ENCODE data around the gene BYSL. TPM values are rescaled to one million over a fixed set of nuclear protein-coding genes. Genes with fewer than 3 reads are reported as not detected.

Gene BYSL
- total and polyA plus RNA-seq, 9 of the 15 experiments (the other 6 are each of a cell fraction or from before 2014, with no cell fraction given) = 22.2 to 92.3 (median 53.4) TPM

- TF ChIP-seq CCNT2 (IDR thresholded peaks at IDR 0.05; ENCODE audit: borderline replicate concordance, extremely low read depth, insufficient read length, low read depth, low read length) = no peak
Measured at GRCh38 chr6:41939848-41940758, 18.8 kb downstream of the BYSL start (continued).

- POLR2A ChIA-PET = interaction anchor here (0.6 to 13.7 kb wide), 8 partner anchors 9 to 481 kb away, joined by 3 to 166 read pairs (median 4); partner anchors contain the start of genes BYSL and MED20
- TF ChIP-seq HMGN3 (IDR thresholded peaks at IDR 0.05; ENCODE audit: borderline replicate concordance, extremely low read depth, insufficient read length, low read depth, low read length) (peak; percentile 13), SRSF1 (IDR thresholded peaks at IDR 0.05; ENCODE audit: low read depth, low read length) (no peak), ZFX (CRISPR knock-in tag; IDR thresholded peaks at IDR 0.05) (peak; percentile 53; the same call in 1 of the 2 replicates), IRF1 (CRISPR knock-in tag; IDR thresholded peaks at IDR 0.05; ENCODE audit: borderline replicate concordance) (no peak), RB1 (IDR thresholded peaks at IDR 0.05; ENCODE audit: low read depth) (peak; percentile 74; the same call in 1 of the 2 replicates), BRF1 (IDR thresholded peaks at IDR 0.05; ENCODE audit: borderline replicate concordance, extremely low read depth, insufficient read length) (no peak), AFF1 (IDR thresholded peaks at IDR 0.05; ENCODE audit: low read depth in 1 of 2, partially characterized antibody in 2 of 2) (peak in 1 of 2 experiments; percentile 29), JUNB (CRISPR knock-in tag; conservative IDR thresholded peaks at IDR 0.05) (no peak), PURB (CRISPR knock-in tag; IDR thresholded peaks at IDR 0.05; ENCODE audit: low read depth) (no peak), WHSC1 (IDR thresholded peaks at IDR 0.05; ENCODE audit: low read length) (no peak)
- TF ChIP-seq, protein P1, sequence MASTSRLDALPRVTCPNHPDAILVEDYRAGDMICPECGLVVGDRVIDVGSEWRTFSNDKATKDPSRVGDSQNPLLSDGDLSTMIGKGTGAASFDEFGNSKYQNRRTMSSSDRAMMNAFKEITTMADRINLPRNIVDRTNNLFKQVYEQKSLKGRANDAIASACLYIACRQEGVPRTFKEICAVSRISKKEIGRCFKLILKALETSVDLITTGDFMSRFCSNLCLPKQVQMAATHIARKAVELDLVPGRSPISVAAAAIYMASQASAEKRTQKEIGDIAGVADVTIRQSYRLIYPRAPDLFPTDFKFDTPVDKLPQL (IDR thresholded peaks at IDR 0.05; ENCODE audit: extremely low read depth, insufficient read length) = no peak
Measured at GRCh38 chr6:41940759-41941279, 19.5 kb downstream of the BYSL start.

More at GRCh38 chr6:41940759-41941279, 19.5 kb downstream of the BYSL start:
- in situ Hi-C loops (cut with MboI) (no loop called here), intact Hi-C loops (cut with micrococcal nuclease) (no loop called here)
- peak overlapping the region; percentile 81 for H3K4me3 ChIP-seq
- H4K20me1 ChIP-seq (replicated peaks; ENCODE audit: control insufficient read depth, insufficient read depth, low read length) = peaks cover 5% of the 10 kb centered on the region
- H3K27ac ChIP-seq (ENCODE audit: extremely low read depth, low read depth, low read length) = peak overlapping the region; percentile 72
- no peaks in the 10 kb centered on the region for H3K9me3 ChIP-seq (replicated peaks; ENCODE audit: control insufficient read depth, insufficient read depth, low read depth, low read length)
- H3K9me1 ChIP-seq (ENCODE audit: control insufficient read depth, insufficient read depth, low read length) = no peaks in the 10 kb centered on the region
- H3K79me2 ChIP-seq (ENCODE audit: control insufficient read depth, insufficient read depth, low read length) = peaks cover 66% of the 10 kb centered on the region
- H3K4me2 ChIP-seq (ENCODE audit: insufficient read depth, low read length) = peak overlapping the region; percentile 90
- H3K36me3 ChIP-seq (ENCODE audit: control insufficient read depth, insufficient read depth, low read length) = peaks cover 43% of the 10 kb centered on the region
- 1% methylated on average over 32 of the region's 38 CpGs for WGBS (ENCODE audit: insufficient coverage, low coverage, missing lambda C conversion rate)
- no peaks in the 10 kb centered on the region for H3K27me3 ChIP-seq (ENCODE audit: control insufficient read depth in 2 of 2, insufficient read depth in 2 of 2, low read length in 2 of 2)
- no peak for FAIRE-seq
- BruUV-seq (replicated peaks) = no TSS peak
- ATAC-seq = peak; percentile 26
- H3K4me1 ChIP-seq (replicated peaks in 1 of 2; ENCODE audit: control insufficient read depth in 2 of 2, insufficient read depth in 2 of 2, low read length in 2 of 2) = peaks cover 47 to 62% of the 10 kb centered on the region in 2 experiments
- CTCF ChIA-PET (ENCODE audit: low intra/inter-chr PET ratio) = interaction anchor here (2.0 kb wide), 1 partner anchor 104 kb away, joined by 13 read pairs; no protein-coding TSS in a partner anchor
- peak in 2 of 4 experiments; percentile 58 to 85 for DNase-seq (ENCODE audit: extremely low read depth in 1 of 4, low spot score in 3 of 4)
- peak overlapping the region; percentile 54 for H2AFZ ChIP-seq (ENCODE audit: low read depth, low read length)
- H3K9ac ChIP-seq (ENCODE audit: insufficient read depth in 1 of 2, low read depth in 2 of 2, low read length in 2 of 2) = peak overlapping the region; percentile 46 to 94
